Esophagus muscularis mucosa (tissue), 4 donors: Measurements from ENCODE around the gene DOK7. TPM values are rescaled to one million over a fixed set of nuclear protein-coding genes. Genes with fewer than 3 reads are reported as not detected.

Experiments used
- DNase-seq: peaks from one replicate; pipeline ENCODE4 v3.0.0-alpha.2; 2017; ENCODE audit errors: extremely low spot score
- H3K27ac ChIP-seq, 4 donors: fragments of 200-600 bp; sonication (generic); replicated peaks in 1 of 4; 1 replicate in 3 of 4; 2 replicates in 1 of 4; pipeline ENCODE4 v1.5.1; 2016 to 2019; ENCODE audit warnings: mild to moderate bottlenecking in 1 of 4
- H3K27me3 ChIP-seq, 4 donors: fragments of 200-600 bp; sonication (generic); one replicate each; pipeline versions ENCODE4 v1.5.1 to v1.6.0; 2016 to 2019
- H3K36me3 ChIP-seq, 4 donors: fragments of 200-600 bp; sonication (generic); one replicate each; pipeline ENCODE4 v1.5.1; 2016 to 2019
- H3K4me1 ChIP-seq, 4 donors: fragments of 200-600 bp; sonication (generic); one replicate each; pipeline ENCODE4 v1.5.1; 2016 to 2019
- H3K4me3 ChIP-seq, 4 donors: fragments of 200-600 bp; sonication (generic); 1 replicate in 2 of 4; 2 replicates in 2 of 4; pipeline ENCODE4 v1.5.1; 2016 to 2019; ENCODE audit warnings: mild to moderate bottlenecking in 4 of 4, moderate library complexity in 1 of 4
- H3K9me3 ChIP-seq, 4 donors: fragments of 200-600 bp; sonication (generic); 1 replicate in 3 of 4; 2 replicates in 1 of 4; pipeline ENCODE4 v1.5.1; 2016 to 2019
- EP300 ChIP-seq: sonication (generic); formaldehyde crosslinking; IDR thresholded peaks from one replicate; pipeline ENCODE4 v1.6.1; 2017; ENCODE audit warnings: antibody characterized with exemption
- POLR2A ChIP-seq: fragments of 450-650 bp; IDR thresholded peaks from one replicate; pipeline ENCODE4 v1.6.1; 2017; ENCODE audit warnings: antibody characterized with exemption, moderate library complexity, mild to moderate bottlenecking, low read depth
- POLR2AphosphoS5 ChIP-seq, 2 donors: sonication (generic); formaldehyde crosslinking; IDR thresholded peaks; one replicate each; pipeline ENCODE4 v1.6.1; 2017; ENCODE audit warnings: antibody characterized with exemption in 2 of 2
- WGBS: methylation state at CpG from one replicate; pipeline ENCODE4 v1.1.5; 2018; 5-methylcytosine and 5-hydroxymethylcytosine counted together
- intact Hi-C: fragments of 100-400 bp; cut with DNase I; formaldehyde crosslinking; loops from one replicate; pipeline ENCODE4 v1.15.1; 2023
- total RNA-seq, 4 donors: library from RNA; depleted of rRNA; stranded (reverse); fragments of >200 nt; gene quantifications; one replicate each; pipeline versions ENCODE4 v1.1.0 to v1.2.1, GENCODE V29; 2016
- TF ChIP-seq, protein P1 (sequence below), 3 experiments: fragments of 200-600 bp in 2 of 3; fragments of 450-650 bp in 1 of 3; sonication (generic) in 2 of 3; IDR thresholded peaks; one replicate each; pipeline ENCODE4 v1.5.1; 2017 to 2019; ENCODE audit warnings: antibody characterized with exemption in 3 of 3, mild to moderate bottlenecking in 2 of 3, moderate library complexity in 1 of 3

Gene DOK7
- total RNA-seq, 4 donors from 2014 or later: 0.50 to 1.7 (median 1.4) TPM

DNA sequence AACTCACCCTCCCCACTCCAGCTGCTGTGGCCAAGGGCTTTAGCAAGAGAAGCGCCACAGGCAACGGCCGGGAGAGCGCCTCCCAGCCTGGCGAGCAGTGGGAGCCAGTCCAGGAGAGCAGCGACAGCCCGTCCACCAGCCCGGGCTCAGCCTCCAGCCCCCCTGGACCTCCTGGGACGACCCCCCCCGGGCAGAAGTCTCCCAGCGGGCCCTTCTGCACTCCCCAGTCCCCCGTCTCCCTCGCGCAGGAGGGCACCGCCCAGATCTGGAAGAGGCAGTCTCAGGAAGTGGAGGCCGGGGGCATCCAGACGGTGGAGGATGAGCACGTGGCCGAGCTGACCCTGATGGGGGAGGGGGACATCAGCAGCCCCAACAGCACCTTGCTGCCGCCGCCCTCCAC, 32.6 kb upstream of the DOK7 start:
- Histone ChIP-seq H3K36me3 (peaks cover 8 to 77% (median 55%) of the 10 kb centered on the region in 4 donors), H3K27ac (no peak overlapping the region), H3K4me1 (no peaks in the 10 kb centered on the region), H3K9me3 (no peaks in the 10 kb centered on the region), H3K4me3 (no peak overlapping the region), H3K27me3 (no peaks in the 10 kb centered on the region)
- no peak for TF ChIP-seq POLR2A
- TF ChIP-seq POLR2AphosphoS5 (IDR thresholded peaks at IDR 0.05): no peak
- no peak for TF ChIP-seq EP300
- TF ChIP-seq, protein P1, sequence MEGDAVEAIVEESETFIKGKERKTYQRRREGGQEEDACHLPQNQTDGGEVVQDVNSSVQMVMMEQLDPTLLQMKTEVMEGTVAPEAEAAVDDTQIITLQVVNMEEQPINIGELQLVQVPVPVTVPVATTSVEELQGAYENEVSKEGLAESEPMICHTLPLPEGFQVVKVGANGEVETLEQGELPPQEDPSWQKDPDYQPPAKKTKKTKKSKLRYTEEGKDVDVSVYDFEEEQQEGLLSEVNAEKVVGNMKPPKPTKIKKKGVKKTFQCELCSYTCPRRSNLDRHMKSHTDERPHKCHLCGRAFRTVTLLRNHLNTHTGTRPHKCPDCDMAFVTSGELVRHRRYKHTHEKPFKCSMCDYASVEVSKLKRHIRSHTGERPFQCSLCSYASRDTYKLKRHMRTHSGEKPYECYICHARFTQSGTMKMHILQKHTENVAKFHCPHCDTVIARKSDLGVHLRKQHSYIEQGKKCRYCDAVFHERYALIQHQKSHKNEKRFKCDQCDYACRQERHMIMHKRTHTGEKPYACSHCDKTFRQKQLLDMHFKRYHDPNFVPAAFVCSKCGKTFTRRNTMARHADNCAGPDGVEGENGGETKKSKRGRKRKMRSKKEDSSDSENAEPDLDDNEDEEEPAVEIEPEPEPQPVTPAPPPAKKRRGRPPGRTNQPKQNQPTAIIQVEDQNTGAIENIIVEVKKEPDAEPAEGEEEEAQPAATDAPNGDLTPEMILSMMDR (IDR thresholded peaks at IDR 0.05): no peak
- intact Hi-C loops: no loop called here
- 90% methylated on average over 2 of the region's 21 CpGs for WGBS
- no peak for DNase-seq

DNA sequence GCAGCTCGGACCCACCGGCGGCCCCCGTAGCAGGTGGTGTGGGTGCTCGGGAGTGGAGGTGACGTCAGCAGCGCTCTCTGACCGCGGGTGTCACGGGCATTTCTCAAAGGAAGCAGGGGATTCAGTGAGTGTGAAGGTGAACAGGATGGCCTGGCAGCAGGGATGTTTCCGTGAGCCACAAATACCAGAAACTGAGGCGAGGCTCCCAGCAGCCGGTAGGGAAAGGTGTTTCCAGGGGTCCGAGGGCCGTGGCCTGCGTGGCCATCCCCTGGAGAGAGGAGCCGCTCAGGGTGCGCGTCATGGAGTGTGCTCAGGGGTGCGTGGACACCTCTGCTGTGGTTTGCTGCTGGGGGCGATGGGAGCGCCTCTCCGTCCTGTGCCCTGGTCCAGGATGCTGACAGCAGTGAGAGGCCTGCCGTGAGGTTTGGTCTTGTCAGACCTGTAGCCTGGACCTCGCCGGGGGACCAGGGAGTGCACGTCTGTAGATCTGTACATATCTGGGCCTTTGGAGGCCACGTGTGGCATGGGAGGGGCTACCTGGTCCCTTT, 31.6 kb upstream of the DOK7 start:
- intact Hi-C loops: no loop called here
- Histone ChIP-seq H3K27ac (no peak overlapping the region), H3K36me3 (peaks cover 8 to 73% (median 52%) of the 10 kb centered on the region in 4 donors), H3K4me1 (peaks cover 0 to 3% (median 1%) of the 10 kb centered on the region in 4 donors), H3K9me3 (no peaks in the 10 kb centered on the region), H3K4me3 (no peak overlapping the region), H3K27me3 (no peaks in the 10 kb centered on the region)
- no peak for DNase-seq
- 85% methylated on average over 28 of the region's 28 CpGs for WGBS
- TF ChIP-seq, protein P1 (IDR thresholded peaks at IDR 0.05): no peak
- TF ChIP-seq EP300 (no peak), POLR2A (no peak), POLR2AphosphoS5 (IDR thresholded peaks at IDR 0.05) (no peak)

DNA sequence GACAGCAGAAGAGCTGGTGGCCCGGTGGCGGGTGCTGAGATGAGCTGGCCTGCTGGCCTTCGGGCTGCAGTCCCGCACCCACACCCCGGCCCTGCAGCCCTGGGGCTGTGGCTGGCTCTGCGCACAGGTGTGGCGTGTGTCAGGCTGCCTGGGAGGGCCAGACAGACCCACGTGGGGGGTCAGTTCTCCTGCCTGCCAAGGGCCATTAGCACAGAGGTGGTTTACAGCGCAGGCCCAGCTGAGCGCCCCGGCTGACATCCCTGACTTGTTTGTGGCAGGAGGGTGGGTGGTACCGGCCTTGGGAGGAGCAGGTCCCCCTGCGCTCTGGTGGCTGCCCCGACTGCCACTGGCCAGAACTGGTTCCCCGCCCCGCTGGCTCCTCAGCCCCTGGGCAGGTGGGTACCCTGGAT, 30.7 kb upstream of the DOK7 start:
- H3K4me1 ChIP-seq: peaks cover 0 to 8% (median 4%) of the 10 kb centered on the region in 4 donors
- no peak for DNase-seq
- peaks cover 8 to 64% (median 44%) of the 10 kb centered on the region in 4 donors for H3K36me3 ChIP-seq

DNA sequence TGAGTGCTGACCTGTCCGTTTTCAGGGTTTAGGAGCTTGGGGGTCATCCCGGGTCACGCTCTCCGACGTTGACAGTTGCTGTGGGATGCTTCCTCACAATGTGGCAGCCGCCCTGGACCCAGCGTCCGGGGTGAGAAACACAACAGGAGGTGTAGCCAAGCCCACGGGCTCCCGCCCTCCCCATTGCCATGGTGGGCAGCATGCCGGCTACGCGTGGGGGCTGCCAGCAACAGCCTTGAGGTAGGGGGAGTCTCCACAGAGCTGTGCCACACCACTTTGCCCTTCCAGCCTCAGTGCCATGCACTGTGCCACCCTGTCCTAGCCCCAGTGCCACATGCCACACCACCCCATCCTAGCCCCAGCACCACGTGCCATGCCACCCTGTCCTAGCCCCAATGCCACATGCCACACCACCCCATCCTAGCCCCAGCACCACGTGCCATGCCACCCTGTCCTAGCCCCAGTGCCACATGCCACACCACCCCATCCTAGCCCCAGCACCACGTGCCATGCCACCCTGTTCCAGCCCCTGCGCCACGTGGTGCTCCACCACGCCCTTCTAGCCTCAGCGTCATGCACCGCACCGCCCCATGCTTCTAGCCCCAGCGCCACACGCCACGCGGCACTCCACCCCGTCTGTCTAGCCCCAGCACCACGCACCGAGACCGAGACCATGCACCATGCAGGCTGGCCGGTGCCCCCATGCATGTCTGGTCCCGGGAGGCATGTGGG, 29.8 kb upstream of the DOK7 start:
- H3K27me3 ChIP-seq: no peaks in the 10 kb centered on the region
- DNase-seq: no peak
- no peak overlapping the region for H3K4me3 ChIP-seq
- TF ChIP-seq, protein P1 (IDR thresholded peaks at IDR 0.05): no peak
- TF ChIP-seq POLR2A (no peak), EP300 (no peak), POLR2AphosphoS5 (IDR thresholded peaks at IDR 0.05) (no peak)
- intact Hi-C loops: no loop called here
- peaks cover 0 to 8% (median 4%) of the 10 kb centered on the region in 4 donors for H3K4me1 ChIP-seq
- no peak overlapping the region for H3K27ac ChIP-seq
- H3K9me3 ChIP-seq: no peaks in the 10 kb centered on the region
- WGBS: 95% methylated on average over 14 of the region's 32 CpGs
- peaks cover 8 to 55% (median 39%) of the 10 kb centered on the region in 4 donors for H3K36me3 ChIP-seq

More for the DNA sequence above, 30.7 kb upstream of the DOK7 start:
- Histone ChIP-seq H3K9me3 (no peaks in the 10 kb centered on the region), H3K4me3 (no peak overlapping the region), H3K27ac (no peak overlapping the region), H3K27me3 (no peaks in the 10 kb centered on the region)
- intact Hi-C loops: no loop called here
- TF ChIP-seq POLR2AphosphoS5 (IDR thresholded peaks at IDR 0.05) (no peak), POLR2A (no peak), EP300 (no peak)
- TF ChIP-seq, protein P1 (IDR thresholded peaks at IDR 0.05): no peak
- 90% methylated on average over 6 of the region's 16 CpGs for WGBS
